Gastrocnemius medialis (tissue), 4 donors: ENCODE data around the gene DCAF17.

Experiments used
- POLR2A ChIP-seq, 2 donors: fragments of 450-650 bp; IDR thresholded peaks; one replicate each; pipeline ENCODE4 v1.6.1; 2017; ENCODE audit warnings: antibody characterized with exemption in 2 of 2, mild to moderate bottlenecking in 2 of 2, moderate library complexity in 2 of 2
- TF ChIP-seq, protein P1 (sequence below), 5 experiments: fragments of 450-650 bp in 3 of 5; fragments of 200-600 bp in 2 of 5; sonication (generic) in 2 of 5; IDR thresholded peaks in 4 of 5; conservative IDR thresholded peaks in 1 of 5; 1 replicate in 4 of 5; 2 replicates in 1 of 5; pipeline ENCODE4 v1.5.1; 2016 to 2019; ENCODE audit warnings: antibody characterized with exemption in 5 of 5, mild to moderate bottlenecking in 3 of 5, moderate library complexity in 3 of 5

DNA sequence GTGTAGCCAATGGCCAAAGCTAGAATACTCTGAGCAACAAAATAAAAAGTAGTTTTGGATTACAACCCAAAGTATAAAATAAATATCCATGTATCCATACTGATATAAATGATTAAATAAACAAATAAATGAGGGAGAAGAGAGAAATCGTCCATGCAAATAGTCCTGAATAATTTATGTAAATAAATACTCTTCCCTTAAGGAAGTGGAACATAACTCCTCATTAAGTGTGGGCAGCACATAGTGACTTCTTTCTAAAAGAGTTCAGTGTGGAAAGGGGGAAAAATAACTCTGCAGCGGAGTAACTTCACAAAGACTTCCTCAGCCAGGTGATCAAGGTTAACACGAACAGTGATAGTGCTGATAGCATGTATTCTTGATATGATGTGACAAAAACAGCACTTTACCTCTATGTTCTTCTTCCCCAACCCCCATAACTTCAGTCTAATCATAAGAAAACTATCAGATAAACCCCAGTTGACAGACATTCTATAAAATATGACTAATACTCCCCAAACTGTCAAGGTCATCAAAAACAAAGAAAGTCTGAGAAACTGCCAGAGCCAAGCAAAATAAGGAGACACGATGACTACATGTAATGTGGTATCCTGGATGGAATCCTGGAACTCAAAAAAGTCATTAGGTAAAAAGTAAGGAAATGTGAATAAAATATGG is 31.0 kb upstream of the DCAF17 start:
- TF ChIP-seq, protein P1, sequence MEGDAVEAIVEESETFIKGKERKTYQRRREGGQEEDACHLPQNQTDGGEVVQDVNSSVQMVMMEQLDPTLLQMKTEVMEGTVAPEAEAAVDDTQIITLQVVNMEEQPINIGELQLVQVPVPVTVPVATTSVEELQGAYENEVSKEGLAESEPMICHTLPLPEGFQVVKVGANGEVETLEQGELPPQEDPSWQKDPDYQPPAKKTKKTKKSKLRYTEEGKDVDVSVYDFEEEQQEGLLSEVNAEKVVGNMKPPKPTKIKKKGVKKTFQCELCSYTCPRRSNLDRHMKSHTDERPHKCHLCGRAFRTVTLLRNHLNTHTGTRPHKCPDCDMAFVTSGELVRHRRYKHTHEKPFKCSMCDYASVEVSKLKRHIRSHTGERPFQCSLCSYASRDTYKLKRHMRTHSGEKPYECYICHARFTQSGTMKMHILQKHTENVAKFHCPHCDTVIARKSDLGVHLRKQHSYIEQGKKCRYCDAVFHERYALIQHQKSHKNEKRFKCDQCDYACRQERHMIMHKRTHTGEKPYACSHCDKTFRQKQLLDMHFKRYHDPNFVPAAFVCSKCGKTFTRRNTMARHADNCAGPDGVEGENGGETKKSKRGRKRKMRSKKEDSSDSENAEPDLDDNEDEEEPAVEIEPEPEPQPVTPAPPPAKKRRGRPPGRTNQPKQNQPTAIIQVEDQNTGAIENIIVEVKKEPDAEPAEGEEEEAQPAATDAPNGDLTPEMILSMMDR (IDR thresholded peaks at IDR 0.05 in 4 of 5, conservative IDR thresholded peaks at IDR 0.05 in 1 of 5), result no peak
- no peak for TF ChIP-seq POLR2A (IDR thresholded peaks at IDR 0.05)
